GM19455 (cell line): ENCODE measurements around the gene APLF.

Experiments
- ATAC-seq: cut with Tn5 transposase; IDR thresholded peaks from one replicate; pipeline ENCODE4 v1.9.1; 2021; ENCODE audit not compliant: unreplicated experiment

Gene APLF

DNA sequence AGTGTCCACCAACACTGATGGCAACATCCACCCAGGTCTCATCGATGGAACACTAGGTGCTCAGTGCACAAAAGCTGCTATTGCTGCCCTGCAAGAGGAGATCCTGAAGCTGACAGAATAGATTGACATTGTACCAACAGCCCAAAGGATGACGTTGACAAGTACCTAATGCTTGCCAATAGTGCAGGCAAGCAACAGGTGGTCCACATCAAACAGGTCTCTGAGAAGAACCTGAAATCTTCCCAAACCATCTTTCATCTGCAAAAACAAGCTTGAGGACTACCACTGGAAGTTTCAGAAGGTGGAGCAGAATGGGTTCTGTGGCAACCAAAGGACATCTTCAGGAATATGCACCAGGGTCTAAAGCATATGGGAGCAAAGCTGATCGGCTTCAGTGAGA is 160.2 kb downstream of the APLF start:
- no peak for ATAC-seq
